MV-4-11 (cell line): Measurements from ENCODE around the gene CEP192.

ENCODE experiments used
- DNase-seq: peaks from one replicate; lab custom pipeline; 2025; lab: John Stamatoyannopoulos, UW

The CEP192 gene

DNA sequence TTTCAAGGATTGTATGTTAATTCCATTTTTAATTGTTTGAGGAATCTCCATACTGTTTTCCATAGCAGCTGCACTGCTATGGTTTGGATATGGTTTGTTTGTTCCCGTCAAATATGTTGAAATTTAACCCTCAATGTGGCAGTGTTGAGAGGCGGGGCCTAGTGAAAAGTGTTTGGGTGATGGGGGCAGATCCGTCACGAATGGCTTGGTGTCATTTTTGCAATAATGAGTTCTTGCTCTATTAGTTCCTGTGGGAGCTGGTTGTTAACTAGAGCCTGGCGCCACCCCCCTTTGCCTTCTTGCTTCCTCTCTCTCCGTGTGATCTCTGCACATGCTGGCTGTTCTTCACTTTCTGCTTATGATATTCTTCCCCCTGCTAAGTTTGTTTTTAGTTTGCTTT is 156.0 kb downstream of the CEP192 start:
- DNase-seq, result peak; percentile 71

DNA sequence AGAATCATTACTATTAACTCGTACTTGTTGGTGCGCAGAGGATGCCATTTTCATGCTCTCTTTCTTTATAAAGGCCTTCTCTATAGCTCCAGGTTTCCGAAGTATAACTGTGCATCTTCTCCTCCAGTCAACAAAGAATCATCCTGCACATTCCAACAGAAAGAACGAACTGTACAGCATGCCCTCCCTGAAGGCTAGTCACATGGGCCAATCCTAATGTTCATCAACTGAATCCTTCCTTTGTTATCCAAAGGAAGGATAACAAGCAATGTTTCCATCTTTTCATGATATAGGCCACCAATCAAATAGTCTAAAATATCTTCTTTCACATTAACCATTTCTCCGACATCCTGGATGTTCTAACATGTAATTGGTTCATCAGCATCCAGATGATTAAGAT is 160.5 kb downstream of the CEP192 start:
- no peak for DNase-seq

DNA sequence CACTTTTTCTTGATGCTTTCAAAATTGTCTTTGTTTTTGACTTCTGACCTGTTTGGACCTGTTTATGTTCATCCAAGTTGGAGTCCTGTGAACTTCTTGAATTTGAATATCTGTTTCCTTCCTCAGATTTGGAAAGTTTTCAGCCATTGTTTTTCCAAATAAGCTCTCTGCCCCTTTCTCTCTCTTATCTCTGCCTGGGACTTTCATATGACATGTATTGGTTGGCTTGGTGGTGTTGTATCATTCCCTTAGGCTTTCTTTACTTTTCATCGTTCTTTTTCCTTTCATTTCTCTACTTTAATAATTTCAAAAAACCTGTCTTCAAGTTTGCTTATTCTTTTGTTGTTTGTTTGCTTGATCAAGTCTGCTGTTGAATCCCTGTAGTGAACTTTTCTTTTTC is 167.3 kb downstream of the CEP192 start:
- DNase-seq, result no peak

DNA sequence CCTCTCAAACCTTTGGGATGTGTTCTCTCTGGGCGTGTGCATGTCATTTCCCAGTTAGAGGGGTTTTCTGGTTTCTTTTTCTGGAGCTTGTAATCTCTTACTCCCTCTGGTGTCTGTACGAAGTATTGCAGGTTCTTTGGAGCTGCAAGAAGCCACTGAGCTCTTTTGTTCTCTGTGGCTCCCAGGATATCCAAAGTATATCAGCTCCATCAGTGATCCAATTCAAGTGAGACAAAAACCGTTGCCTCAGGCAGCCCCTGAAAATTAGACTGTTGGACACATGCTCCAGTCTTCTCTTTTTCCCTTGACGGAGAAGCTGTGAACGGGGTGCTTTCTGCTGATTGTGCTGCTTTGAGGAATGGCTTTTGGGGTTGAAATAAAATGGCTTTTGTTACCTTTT is 168.4 kb downstream of the CEP192 start:
- DNase-seq, result peak; percentile 52

DNA sequence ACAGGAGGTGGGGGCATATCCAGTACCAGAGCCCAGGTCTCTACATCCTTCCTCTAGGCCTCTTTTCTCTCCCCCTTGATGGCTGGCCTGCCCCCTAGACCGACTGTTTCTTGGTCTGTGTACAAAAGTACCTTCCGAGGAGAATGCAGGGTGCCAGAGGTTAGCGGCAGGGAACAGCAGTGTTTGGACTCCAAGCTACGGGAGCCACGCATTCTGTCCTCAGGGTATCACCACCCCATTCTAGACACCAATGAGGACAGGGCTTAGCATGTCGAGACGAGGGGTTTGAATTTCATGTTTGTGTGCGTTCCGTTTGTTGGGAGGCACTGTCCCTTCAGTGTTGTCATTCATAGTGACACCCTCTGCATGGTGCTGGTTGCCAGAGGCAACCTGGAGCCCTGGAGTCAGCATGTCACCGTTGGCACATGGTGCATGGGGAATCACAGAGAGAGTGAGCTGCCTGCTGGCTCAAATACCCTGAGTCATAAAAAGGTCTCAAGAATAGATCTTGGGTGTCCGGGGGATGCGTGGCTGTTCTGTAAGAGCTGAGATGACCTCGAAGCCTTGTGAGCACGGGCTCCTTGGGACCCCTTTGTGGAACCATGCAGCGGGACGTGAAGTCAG is 170.2 kb downstream of the CEP192 start:
- DNase-seq, result no peak

- no peak for DNase-seq
These were observed 172.2 kb downstream of the CEP192 start for GRCh38 chr18:13163167-13163927.

DNA sequence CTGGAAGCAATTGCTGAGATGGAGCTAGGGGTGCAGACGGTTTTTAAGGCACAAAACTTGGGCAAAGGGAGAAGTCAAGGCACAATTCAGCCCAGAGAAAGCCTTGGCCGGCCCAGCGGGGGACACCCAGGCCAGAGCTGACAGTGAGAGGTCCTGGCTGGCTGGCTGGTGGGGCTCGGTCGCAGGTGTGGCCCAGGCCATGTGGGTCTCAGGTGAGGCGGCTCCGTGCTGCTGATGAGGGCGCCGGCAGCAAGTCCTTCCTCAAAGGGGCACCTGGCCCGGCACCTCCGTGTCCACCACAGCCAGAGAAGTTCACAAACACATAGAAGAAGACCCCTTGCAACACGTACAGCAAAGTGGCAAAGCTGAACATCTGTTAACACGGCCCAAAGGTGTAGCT is 173.2 kb downstream of the CEP192 start:
- no peak for DNase-seq

DNA sequence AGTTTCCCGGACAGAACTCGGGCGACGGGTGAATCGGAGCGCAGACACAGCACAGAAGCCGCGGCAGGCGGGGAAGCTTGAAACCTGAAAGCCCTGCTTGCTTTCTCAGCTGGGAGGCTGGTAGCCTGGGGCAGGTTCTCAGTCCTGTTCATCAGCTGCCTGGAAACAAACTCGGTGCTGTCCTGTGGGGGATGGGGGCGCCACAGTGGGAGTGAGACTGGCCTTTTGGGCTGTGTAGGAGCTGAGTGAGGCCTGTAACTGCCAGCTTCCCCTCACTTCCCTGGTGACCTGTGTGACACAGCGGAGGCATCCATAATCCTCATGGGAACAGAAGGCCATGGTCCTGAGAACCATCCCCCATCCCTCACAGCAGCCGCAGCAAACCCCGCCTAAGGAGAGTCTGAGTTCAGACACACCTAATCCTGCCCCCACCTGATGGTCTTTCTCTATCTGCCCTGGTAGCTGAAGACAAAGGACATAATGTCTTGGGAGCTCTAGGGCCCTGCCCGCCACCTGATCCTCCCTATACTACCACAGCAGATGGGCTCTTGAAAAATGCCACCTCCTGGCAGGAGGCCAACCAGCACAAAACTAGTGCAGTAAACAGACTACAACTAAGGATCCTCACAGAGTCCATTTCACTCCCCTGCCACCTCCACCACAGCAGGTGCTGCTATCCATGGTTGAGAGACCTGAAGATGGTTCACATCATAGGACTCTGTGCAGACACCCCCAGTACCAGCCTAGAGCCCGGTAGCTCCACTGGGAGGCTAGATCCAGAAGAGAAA is 174.7 kb downstream of the CEP192 start:
- no peak for DNase-seq

DNA sequence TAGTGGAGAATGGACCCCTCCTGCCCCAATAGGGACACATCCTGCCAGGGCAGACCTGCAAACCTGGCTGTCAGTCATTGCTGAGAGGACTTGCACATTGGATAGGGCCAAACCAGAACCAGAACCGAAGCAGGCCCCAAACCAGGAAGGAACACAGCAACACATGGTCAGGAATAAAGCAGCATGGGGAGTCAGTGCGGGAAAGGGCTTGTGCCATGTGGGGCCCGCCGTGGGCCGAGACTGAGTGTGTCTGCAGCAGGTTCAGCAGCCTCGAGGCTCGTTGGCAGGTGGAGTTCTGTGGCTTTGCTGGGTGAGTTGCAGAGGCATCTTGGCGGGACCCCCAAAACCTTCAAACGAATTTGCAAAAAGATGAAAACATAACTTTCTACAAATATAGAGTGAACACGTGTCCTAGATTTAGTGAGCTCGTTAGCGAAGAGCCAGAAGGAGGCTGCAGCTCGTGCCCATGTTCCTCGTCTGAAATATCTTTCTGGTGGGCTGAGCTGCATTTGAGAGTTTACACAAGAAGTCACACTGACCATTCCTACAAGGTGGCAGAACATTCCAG is 182.5 kb downstream of the CEP192 start:
- no peak for DNase-seq
